Measurements from ENCODE around the gene PRELID1. TPM values are rescaled to one million over a fixed set of nuclear protein-coding genes. Genes with fewer than 3 reads are reported as not detected.

Gene PRELID1
- total and polyA plus RNA-seq, 4 donors: 57.2 to 104 (median 81.8) TPM

DNA sequence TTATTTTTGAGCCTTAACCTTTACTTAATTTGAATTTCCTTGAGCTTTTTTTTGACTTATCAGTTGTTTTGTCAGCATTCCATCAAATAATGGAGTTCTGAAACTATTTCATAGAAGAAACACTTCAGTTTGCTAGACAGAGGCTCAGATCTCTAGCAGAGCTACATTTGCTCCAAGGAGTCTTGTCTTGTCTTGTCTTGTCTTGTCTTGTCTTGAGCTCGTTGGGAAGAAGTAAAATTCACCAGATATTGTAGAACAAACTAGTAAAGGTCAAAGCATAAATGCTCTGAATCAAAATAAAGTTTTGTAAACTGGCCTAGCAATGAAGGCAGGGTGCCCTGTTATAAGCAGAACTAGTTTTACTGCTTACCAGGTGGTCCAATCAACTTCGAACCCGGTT lies 33.6 kb upstream of the PRELID1 start:
- H3K9me3 ChIP-seq (ENCODE audit: control insufficient read depth, low read length): no peaks in the 10 kb centered on the region
- no peaks in the 10 kb centered on the region for H3K4me1 ChIP-seq (ENCODE audit: control insufficient read depth in 1 of 2, insufficient read depth in 2 of 2, low read length in 2 of 2)
- no peak overlapping the region for H3K4me3 ChIP-seq (ENCODE audit: low read length in 2 of 2)
- 85 to 86% methylated on average over 3 of the region's 3 CpGs for WGBS, 2 donors
- peaks cover 4 to 9% of the 10 kb centered on the region in 2 donors for H3K36me3 ChIP-seq (ENCODE audit: control insufficient read depth in 1 of 2, insufficient read depth in 2 of 2, low read length in 1 of 2)
- no peak for DNase-seq
- intact Hi-C loops (cut with DNase I): no loop called here
- H3K27me3 ChIP-seq (ENCODE audit: control insufficient read depth in 1 of 2, insufficient read depth in 2 of 2, low read length in 1 of 2): no peaks in the 10 kb centered on the region
- no peak overlapping the region for H3K27ac ChIP-seq (ENCODE audit: low read depth in 1 of 2, low read length in 2 of 2)
- ATAC-seq (ENCODE audit: low FRiP score): no peak

DNA sequence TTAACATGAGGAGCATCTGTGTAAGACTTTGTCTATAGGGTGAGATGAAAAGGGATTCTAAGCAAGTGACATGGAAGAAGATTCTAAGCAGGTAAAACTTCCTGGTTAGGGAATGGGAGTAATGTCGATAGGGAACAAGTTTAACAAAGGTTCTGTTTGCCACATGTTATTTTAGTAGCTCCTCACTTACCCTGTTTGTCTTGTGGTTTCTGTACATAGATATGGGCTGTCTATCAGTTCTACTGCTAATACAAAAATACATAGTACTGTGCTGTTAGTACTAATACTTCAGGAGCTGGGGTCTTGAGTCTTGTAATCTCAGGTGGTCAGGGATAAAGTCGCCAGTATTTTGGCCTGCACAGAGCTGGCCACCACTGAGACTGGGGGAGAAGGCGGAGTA lies 32.9 kb upstream of the PRELID1 start:
- Histone ChIP-seq H3K36me3 (ENCODE audit: control insufficient read depth in 1 of 2, insufficient read depth in 2 of 2, low read length in 1 of 2) (peaks cover 4 to 9% of the 10 kb centered on the region in 2 donors), H3K27ac (ENCODE audit: low read depth in 1 of 2, low read length in 2 of 2) (no peak overlapping the region), H3K9me3 (ENCODE audit: control insufficient read depth, low read length) (no peaks in the 10 kb centered on the region), H3K4me3 (ENCODE audit: low read length in 2 of 2) (no peak overlapping the region), H3K27me3 (ENCODE audit: control insufficient read depth in 1 of 2, insufficient read depth in 2 of 2, low read length in 1 of 2) (no peaks in the 10 kb centered on the region), H3K4me1 (ENCODE audit: control insufficient read depth in 1 of 2, insufficient read depth in 2 of 2, low read length in 2 of 2) (no peaks in the 10 kb centered on the region)
- intact Hi-C loops (cut with DNase I): no loop called here
- no peak for ATAC-seq (ENCODE audit: low FRiP score)
- no peak for DNase-seq
- WGBS, 2 donors: 86 to 93% methylated on average over 3 of the region's 3 CpGs

DNA sequence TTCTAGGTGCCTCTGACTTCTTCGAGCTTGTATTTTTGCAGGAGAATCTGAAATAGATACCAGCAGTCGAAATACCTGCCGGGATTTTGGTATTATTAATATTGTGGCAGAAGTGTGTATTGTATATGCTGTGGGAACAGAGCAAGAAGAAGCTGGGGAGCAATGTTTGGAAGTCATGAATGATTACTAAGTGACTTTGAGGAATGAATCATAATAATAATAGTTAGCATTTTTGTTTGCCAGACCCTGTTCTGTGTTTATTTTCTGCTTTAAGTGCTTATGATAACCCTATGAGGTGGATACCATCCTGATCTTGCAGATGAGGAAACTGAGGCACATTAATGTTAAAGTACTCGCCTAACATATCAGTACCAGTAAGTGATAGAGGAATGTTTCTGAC lies 32.5 kb upstream of the PRELID1 start:
- WGBS, 2 donors: 94 to 98% methylated on average over 4 of the region's 4 CpGs
- intact Hi-C loops (cut with DNase I): no loop called here
- peaks cover 5 to 9% of the 10 kb centered on the region in 2 donors for H3K36me3 ChIP-seq (ENCODE audit: control insufficient read depth in 1 of 2, insufficient read depth in 2 of 2, low read length in 1 of 2)
- H3K4me3 ChIP-seq (ENCODE audit: low read length in 2 of 2): no peak overlapping the region
- no peak overlapping the region for H3K27ac ChIP-seq (ENCODE audit: low read depth in 1 of 2, low read length in 2 of 2)
- no peaks in the 10 kb centered on the region for H3K4me1 ChIP-seq (ENCODE audit: control insufficient read depth in 1 of 2, insufficient read depth in 2 of 2, low read length in 2 of 2)
- H3K27me3 ChIP-seq (ENCODE audit: control insufficient read depth in 1 of 2, insufficient read depth in 2 of 2, low read length in 1 of 2): no peaks in the 10 kb centered on the region
- no peaks in the 10 kb centered on the region for H3K9me3 ChIP-seq (ENCODE audit: control insufficient read depth, low read length)
- ATAC-seq (ENCODE audit: low FRiP score): no peak
- no peak for DNase-seq

DNA sequence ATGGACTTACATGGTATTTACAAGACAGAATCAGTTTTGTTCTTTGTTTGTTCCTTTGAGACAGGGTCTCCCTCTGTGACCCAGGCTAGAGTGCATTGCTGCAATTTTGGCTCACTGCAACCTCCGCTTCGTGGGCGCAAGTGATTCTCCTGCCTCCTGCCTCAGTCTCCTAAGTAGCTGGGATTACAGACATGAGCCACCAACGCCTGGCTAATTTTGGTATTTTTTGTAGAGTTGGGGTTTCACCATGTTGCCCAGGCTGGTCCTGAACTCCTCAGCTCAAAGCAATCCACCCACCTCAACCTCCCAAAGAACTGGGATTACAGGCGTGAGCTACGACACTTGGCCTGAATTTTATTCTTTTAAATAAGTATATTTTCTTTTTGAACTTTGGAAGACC lies 27.7 kb upstream of the PRELID1 start:
- DNase-seq (no peak), ATAC-seq (ENCODE audit: low FRiP score) (no peak)
- no peak overlapping the region for H3K4me3 ChIP-seq (ENCODE audit: low read length in 2 of 2)
- peaks cover 0 to 3% of the 10 kb centered on the region in 2 donors for H3K36me3 ChIP-seq (ENCODE audit: control insufficient read depth in 1 of 2, insufficient read depth in 2 of 2, low read length in 1 of 2)
- intact Hi-C loops (cut with DNase I): no loop called here
- H3K27me3 ChIP-seq (ENCODE audit: control insufficient read depth in 1 of 2, insufficient read depth in 2 of 2, low read length in 1 of 2): no peaks in the 10 kb centered on the region
- no peaks in the 10 kb centered on the region for H3K4me1 ChIP-seq (ENCODE audit: control insufficient read depth in 1 of 2, insufficient read depth in 2 of 2, low read length in 2 of 2)
- no peaks in the 10 kb centered on the region for H3K9me3 ChIP-seq (ENCODE audit: control insufficient read depth, low read length)
- H3K27ac ChIP-seq (ENCODE audit: low read depth in 1 of 2, low read length in 2 of 2): no peak overlapping the region
- WGBS, 2 donors: 90 to 94% methylated on average over 6 of the region's 6 CpGs

DNA sequence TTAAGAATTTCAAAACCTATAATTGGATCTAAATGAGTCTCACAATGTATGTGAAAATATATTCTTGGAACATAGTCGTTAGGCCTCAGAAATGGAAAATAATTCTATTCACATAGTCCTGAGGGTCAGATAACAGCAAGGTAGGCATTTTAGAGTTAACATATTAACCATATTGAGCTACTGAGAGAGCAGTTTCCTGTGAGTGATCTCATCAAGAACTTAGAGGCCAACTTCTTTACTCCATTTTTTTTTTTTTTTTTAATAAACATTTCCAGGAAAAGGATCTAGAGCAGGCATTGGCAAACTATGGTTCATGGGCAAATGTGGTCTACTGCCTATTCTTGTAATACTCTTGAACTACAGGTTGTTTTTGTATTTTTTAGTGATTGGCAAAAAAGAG lies 26.7 kb upstream of the PRELID1 start:
- WGBS, 2 donors: 66 to 72% methylated on average over 1 of the region's 1 CpG
- ATAC-seq (ENCODE audit: low FRiP score): no peak
- Histone ChIP-seq H3K27ac (ENCODE audit: low read depth in 1 of 2, low read length in 2 of 2) (no peak overlapping the region), H3K4me3 (ENCODE audit: low read length in 2 of 2) (no peak overlapping the region), H3K9me3 (ENCODE audit: control insufficient read depth, low read length) (no peaks in the 10 kb centered on the region), H3K4me1 (ENCODE audit: control insufficient read depth in 1 of 2, insufficient read depth in 2 of 2, low read length in 2 of 2) (no peaks in the 10 kb centered on the region), H3K36me3 (ENCODE audit: control insufficient read depth in 1 of 2, insufficient read depth in 2 of 2, low read length in 1 of 2) (peaks cover 0 to 3% of the 10 kb centered on the region in 2 donors), H3K27me3 (ENCODE audit: control insufficient read depth in 1 of 2, insufficient read depth in 2 of 2, low read length in 1 of 2) (no peaks in the 10 kb centered on the region)
- intact Hi-C loops (cut with DNase I): no loop called here
- no peak for DNase-seq

DNA sequence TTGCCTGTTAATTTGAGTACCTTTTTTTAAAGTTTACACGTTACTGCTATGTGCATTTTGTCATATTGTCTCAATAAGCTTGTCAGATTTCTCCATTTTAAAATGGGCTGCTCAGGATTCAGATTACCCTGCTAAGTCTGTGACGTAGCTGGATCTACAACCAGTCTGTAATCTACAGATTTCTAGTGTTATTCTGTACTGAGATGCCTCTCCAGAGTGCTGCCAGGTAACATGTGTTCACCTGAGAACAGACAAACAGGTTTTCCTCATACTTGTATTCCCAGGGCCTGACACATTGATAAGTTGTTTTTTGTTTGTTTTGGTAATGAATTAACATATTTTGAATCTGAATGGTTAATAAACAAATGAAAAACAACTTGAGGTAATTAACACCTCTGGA lies 15.4 kb upstream of the PRELID1 start:
- DNase-seq (no peak), ATAC-seq (ENCODE audit: low FRiP score) (no peak)
- H3K4me1 ChIP-seq (ENCODE audit: control insufficient read depth in 1 of 2, insufficient read depth in 2 of 2, low read length in 2 of 2): no peaks in the 10 kb centered on the region
- intact Hi-C loops (cut with DNase I): no loop called here
- H3K27me3 ChIP-seq (ENCODE audit: control insufficient read depth in 1 of 2, insufficient read depth in 2 of 2, low read length in 1 of 2): no peaks in the 10 kb centered on the region
- no peaks in the 10 kb centered on the region for H3K9me3 ChIP-seq (ENCODE audit: control insufficient read depth, low read length)
- no peak overlapping the region for H3K27ac ChIP-seq (ENCODE audit: low read depth in 1 of 2, low read length in 2 of 2)
- no peak overlapping the region for H3K4me3 ChIP-seq (ENCODE audit: low read length in 2 of 2)
- peaks cover 8 to 15% of the 10 kb centered on the region in 2 donors for H3K36me3 ChIP-seq (ENCODE audit: control insufficient read depth in 1 of 2, insufficient read depth in 2 of 2, low read length in 1 of 2)
- 78 to 85% methylated on average over 2 of the region's 2 CpGs for WGBS, 2 donors

DNA sequence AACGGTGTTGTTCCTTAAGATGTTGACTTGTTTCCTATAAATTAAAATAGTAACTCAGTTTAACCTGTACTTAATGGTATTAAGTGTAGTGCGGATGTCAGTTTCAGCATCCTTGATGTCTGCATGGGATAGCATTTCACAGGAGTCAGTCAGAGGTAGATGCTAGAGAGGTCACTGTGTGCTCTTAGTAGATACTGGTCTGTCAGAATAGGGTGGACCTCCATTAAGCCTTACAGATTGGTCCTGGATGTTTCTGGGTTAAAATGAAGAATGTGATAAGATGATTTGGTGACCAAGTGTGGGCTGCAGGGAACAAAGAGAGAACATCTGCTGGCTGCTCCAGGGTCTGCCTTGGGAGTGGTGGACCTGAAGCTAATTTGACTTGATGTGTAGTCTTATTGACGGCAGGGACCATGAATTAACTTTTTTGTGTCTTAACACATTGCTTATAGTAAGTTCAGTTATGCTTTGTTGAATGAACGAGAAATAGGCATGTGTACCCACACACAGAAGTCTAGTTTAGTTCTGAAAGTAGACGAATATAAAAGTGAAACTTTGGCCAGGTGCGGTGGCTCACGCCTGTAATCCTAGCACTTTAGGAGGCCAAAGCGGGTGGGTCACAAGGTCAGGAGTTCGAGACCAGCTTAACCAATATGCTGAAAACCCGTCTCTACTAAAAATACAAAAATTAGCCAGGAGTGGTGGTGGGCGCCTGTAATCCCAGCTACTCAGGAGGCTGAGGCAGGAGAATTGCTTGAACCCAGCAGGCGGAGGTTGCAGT lies 12.6 kb upstream of the PRELID1 start:
- Histone ChIP-seq H3K36me3 (ENCODE audit: control insufficient read depth in 1 of 2, insufficient read depth in 2 of 2, low read length in 1 of 2) (peaks cover 2 to 20% of the 10 kb centered on the region in 2 donors), H3K9me3 (ENCODE audit: control insufficient read depth, low read length) (no peaks in the 10 kb centered on the region), H3K4me1 (ENCODE audit: control insufficient read depth in 1 of 2, insufficient read depth in 2 of 2, low read length in 2 of 2) (no peaks in the 10 kb centered on the region), H3K4me3 (ENCODE audit: low read length in 2 of 2) (no peak overlapping the region), H3K27me3 (ENCODE audit: control insufficient read depth in 1 of 2, insufficient read depth in 2 of 2, low read length in 1 of 2) (no peaks in the 10 kb centered on the region), H3K27ac (ENCODE audit: low read depth in 1 of 2, low read length in 2 of 2) (no peak overlapping the region)
- no peak for ATAC-seq (ENCODE audit: low FRiP score)
- intact Hi-C loops (cut with DNase I): no loop called here
- DNase-seq: no peak
- 92 to 95% methylated on average over 12 of the region's 12 CpGs for WGBS, 2 donors

DNA sequence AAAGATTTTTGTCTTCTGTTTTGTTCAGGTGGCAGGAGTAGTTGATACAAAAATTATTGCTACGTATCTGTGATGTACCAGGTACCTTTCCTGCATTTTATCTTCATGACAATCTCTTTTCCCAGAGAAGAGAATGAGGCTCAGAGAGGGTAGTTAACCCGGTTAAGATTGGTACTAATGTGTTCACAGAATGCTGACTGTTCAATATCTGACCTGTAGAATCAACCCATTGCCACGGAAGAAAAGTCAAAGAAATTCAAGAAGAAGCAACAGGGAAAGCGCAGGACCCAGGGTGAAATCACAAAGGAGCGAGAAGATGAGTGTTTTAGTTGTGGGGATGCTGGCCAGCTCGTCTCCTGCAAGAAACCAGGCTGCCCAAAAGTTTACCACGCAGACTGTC lies 11.9 kb upstream of the PRELID1 start:
- Histone ChIP-seq H3K36me3 (ENCODE audit: control insufficient read depth in 1 of 2, insufficient read depth in 2 of 2, low read length in 1 of 2) (peaks cover 2 to 19% of the 10 kb centered on the region in 2 donors), H3K4me1 (ENCODE audit: control insufficient read depth in 1 of 2, insufficient read depth in 2 of 2, low read length in 2 of 2) (no peaks in the 10 kb centered on the region), H3K27ac (ENCODE audit: low read depth in 1 of 2, low read length in 2 of 2) (no peak overlapping the region), H3K4me3 (ENCODE audit: low read length in 2 of 2) (no peak overlapping the region), H3K9me3 (ENCODE audit: control insufficient read depth, low read length) (no peaks in the 10 kb centered on the region), H3K27me3 (ENCODE audit: control insufficient read depth in 1 of 2, insufficient read depth in 2 of 2, low read length in 1 of 2) (no peaks in the 10 kb centered on the region)
- intact Hi-C loops (cut with DNase I): no loop called here
- 94 to 98% methylated on average over 7 of the region's 7 CpGs for WGBS, 2 donors
- no peak for DNase-seq
- no peak for ATAC-seq (ENCODE audit: low FRiP score)

DNA sequence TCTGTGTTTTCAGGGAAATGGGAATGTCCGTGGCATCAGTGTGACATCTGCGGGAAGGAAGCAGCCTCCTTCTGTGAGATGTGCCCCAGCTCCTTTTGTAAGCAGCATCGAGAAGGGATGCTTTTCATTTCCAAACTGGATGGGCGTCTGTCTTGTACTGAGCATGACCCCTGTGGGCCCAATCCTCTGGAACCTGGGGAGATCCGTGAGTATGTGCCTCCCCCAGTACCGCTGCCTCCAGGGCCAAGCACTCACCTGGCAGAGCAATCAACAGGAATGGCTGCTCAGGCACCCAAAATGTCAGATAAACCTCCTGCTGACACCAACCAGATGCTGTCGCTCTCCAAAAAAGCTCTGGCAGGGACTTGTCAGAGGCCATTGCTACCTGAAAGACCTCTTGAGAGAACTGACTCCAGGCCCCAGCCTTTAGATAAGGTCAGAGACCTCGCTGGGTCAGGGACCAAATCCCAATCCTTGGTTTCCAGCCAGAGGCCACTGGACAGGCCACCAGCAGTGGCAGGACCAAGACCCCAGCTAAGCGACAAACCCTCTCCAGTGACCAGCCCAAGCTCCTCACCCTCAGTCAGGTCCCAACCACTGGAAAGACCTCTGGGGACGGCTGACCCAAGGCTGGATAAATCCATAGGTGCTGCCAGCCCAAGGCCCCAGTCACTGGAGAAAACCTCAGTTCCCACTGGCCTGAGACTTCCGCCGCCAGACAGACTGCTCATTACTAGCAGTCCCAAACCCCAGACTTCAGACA lies 9.6 kb upstream of the PRELID1 start:
- Histone ChIP-seq H3K27ac (ENCODE audit: low read depth in 1 of 2, low read length in 2 of 2) (no peak overlapping the region), H3K4me3 (ENCODE audit: low read length in 2 of 2) (no peak overlapping the region), H3K4me1 (ENCODE audit: control insufficient read depth in 1 of 2, insufficient read depth in 2 of 2, low read length in 2 of 2) (no peaks in the 10 kb centered on the region), H3K36me3 (ENCODE audit: control insufficient read depth in 1 of 2, insufficient read depth in 2 of 2, low read length in 1 of 2) (peaks cover 8 to 14% of the 10 kb centered on the region in 2 donors), H3K9me3 (ENCODE audit: control insufficient read depth, low read length) (no peaks in the 10 kb centered on the region), H3K27me3 (ENCODE audit: control insufficient read depth in 1 of 2, insufficient read depth in 2 of 2, low read length in 1 of 2) (no peaks in the 10 kb centered on the region)
- DNase-seq: no peak
- intact Hi-C loops (cut with DNase I): no loop called here
- ATAC-seq (ENCODE audit: low FRiP score): no peak
- WGBS, 2 donors: 89 to 92% methylated on average over 12 of the region's 12 CpGs
